Bone marrow (tissue), 2 donors: ENCODE results near the gene TPPP2.

Source experiments
- DNase-seq, 2 donors: peaks; one replicate each; lab custom pipeline; 2025; lab: John Stamatoyannopoulos, UW

TPPP2 gene

DNA sequence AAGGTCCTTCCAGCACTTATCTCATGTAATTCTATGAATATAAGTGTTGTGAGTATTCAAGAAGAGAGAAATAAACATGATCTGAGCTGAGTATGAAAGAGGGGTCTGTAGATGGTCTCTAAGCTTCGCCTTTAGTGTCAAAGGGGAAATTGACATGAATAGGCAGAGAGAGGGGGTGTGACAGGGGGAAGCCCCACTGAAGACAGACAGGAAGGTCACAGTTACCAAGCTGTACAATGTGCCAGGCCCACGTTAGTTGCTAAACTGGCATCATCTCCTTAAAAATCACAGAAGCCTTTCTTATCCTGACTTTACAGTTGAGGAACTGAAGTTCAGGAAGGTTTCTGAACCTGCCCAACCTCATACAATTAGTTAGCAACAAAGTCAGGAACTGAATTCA lies 47.7 kb downstream of the TPPP2 start:
- no peak for DNase-seq

DNA sequence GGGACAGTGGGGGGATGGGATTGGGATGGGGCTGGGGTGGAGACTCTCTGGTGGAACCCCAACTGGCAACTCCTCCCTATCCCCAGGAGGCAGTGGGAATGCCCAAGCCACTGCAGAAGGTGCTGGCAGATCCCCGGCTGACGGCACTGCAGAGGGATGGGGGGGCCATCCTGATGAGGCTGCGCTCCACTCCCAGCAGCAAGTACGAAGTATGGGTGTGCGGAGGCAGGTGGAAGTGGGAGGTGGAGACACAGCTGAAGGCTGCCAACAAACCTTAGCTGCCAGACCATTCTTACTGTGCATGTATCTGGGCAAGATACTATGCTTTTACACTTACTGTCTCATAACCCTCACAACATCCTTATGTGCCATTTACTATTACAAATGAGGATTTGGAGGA lies 48.3 kb downstream of the TPPP2 start:
- no peak for DNase-seq

DNA sequence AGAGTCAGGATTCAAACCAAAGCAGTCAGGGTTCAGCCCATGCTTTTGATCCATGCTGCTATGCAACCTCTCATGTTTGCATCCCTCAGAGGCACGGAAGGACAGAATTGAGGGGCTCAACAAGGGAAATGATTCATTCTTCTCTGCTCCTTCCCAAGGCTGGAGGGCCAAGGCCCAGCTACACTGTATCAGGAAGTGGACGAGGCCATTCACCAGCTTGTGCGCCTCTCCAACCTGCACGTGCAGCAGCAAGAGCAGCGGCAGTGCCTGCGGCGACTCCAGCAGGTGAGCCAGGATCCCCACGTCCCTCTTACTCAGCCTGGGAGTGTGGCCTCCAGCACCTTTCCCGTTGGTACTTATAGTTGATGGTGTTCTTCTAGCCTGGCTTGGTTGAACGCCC lies 48.7 kb downstream of the TPPP2 start:
- DNase-seq: no peak

DNA sequence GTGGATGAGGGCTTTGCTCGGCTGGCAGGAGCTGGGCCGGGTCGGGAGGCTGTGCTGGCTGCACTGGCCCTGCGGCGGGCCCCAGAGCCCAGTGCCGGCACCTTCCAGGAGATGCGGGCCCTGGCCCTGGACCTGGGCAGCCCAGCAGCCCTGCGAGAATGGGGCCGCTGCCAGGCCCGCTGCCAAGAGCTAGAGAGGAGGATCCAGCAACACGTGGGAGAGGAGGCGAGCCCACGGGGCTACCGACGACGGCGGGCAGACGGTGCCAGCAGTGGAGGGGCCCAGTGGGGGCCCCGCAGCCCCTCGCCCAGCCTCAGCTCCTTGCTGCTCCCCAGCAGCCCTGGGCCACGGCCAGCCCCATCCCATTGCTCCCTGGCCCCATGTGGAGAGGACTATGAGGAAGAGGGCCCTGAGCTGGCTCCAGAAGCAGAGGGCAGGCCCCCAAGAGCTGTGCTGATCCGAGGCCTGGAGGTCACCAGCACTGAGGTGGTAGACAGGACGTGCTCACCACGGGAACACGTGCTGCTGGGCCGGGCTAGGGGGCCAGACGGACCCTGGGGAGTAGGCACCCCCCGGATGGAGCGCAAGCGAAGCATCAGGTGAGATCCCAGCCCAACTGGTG lies 51.6 kb downstream of the TPPP2 start:
- DNase-seq: no peak
